HepG2 (cell line): ENCODE data around the gene ZNF365. TPM values are rescaled to one million over a fixed set of nuclear protein-coding genes. Genes with fewer than 3 reads are reported as not detected.

Experiments used
- ATAC-seq: fragments of 200-7000 bp; cut with Tn5 transposase; 3 replicates; pipeline ENCODE4 v1.9.1; 2020; ENCODE audit warnings: mild to moderate bottlenecking, moderate library complexity
- BruUV-seq: library from RNA; stranded (reverse); fragments of 400-500 nt; replicated peaks from 2 replicates; lab custom pipeline; 2021; lab: Mats Ljungman, UMichigan
- CTCF ChIA-PET: fragments of 300-600 bp; formaldehyde crosslinking; extraction: SDS; loops from one replicate; lab custom pipeline; 2021; ENCODE audit warnings: low total read pairs, inconsistent platforms, low intra/inter-chr PET ratio; lab: Yijun Ruan, JAX
- POLR2A ChIA-PET: fragments of 350-600 bp; sonication (Branson Sonifier 250); formaldehyde crosslinking; loops from one replicate; lab custom pipeline; 2020; ENCODE audit warnings: antibody characterized with exemption, inconsistent platforms; lab: Yijun Ruan, JAX
- DNase-seq: peaks from one replicate; pipeline ENCODE4 v3.0.0-alpha.2; 2015; ENCODE audit warnings: low spot score
- FAIRE-seq: peaks from 3 replicates; lab custom pipeline; 2011; peaks lifted over from hg19 to GRCh38; lab: Jason Lieb, UNC
- H2AFZ ChIP-seq: one replicate; pipeline ENCODE4 v1.6.1; 2011; ENCODE audit warnings: low read length, inconsistent platforms
- H3K27ac ChIP-seq: fragments of 300-600 bp; 3 replicates; pipeline ENCODE4 v1.8.0; 2011; ENCODE audit warnings: mixed run types, mild to moderate bottlenecking, mixed read lengths, low read length, inconsistent platforms; ENCODE audit not compliant: insufficient read depth; ENCODE audit errors: extremely low read length
- H3K27me3 ChIP-seq, 2 experiments: fragments of 200-600 bp in 1 of 2; 2 replicates in 1 of 2; 3 replicates in 1 of 2; pipeline versions ENCODE4 v1.6.0 to v1.8.0; 2011; ENCODE audit warnings: low read length in 2 of 2, mild to moderate bottlenecking in 2 of 2, moderate library complexity in 2 of 2, inconsistent platforms in 1 of 2; ENCODE audit not compliant: insufficient read depth in 2 of 2, control insufficient read depth in 1 of 2
- H3K36me3 ChIP-seq, 2 experiments: fragments of 200-600 bp in 1 of 2; replicated peaks in 1 of 2; 2 replicates in 1 of 2; 3 replicates in 1 of 2; pipeline versions ENCODE4 v1.5.1 to v1.8.0; 2011; ENCODE audit warnings: low read length in 2 of 2, inconsistent platforms in 1 of 2; ENCODE audit not compliant: insufficient read depth in 2 of 2, control insufficient read depth in 1 of 2
- H3K4me1 ChIP-seq: 2 replicates; pipeline ENCODE4 v1.5.1; 2012; ENCODE audit warnings: low read length, inconsistent platforms; ENCODE audit not compliant: insufficient read depth
- H3K4me2 ChIP-seq: 2 replicates; pipeline ENCODE4 v1.6.0; 2011; ENCODE audit warnings: low read depth, low read length, inconsistent platforms
- H3K4me3 ChIP-seq, 3 experiments: fragments of 200-600 bp in 1 of 3; sonication (generic), shearing (Covaris generic) in 1 of 3; replicated peaks in 1 of 3; 2 replicates each; pipeline ENCODE4 v1.5.1; 2011 to 2016; ENCODE audit warnings: low read length in 3 of 3, inconsistent platforms in 2 of 3, low read depth in 2 of 3, mild to moderate bottlenecking in 2 of 3, control low read depth in 1 of 3, mixed read lengths in 1 of 3; ENCODE audit not compliant: insufficient read depth in 1 of 3
- H3K79me2 ChIP-seq: one replicate; pipeline ENCODE4 v1.6.1; 2011; ENCODE audit warnings: low read length, inconsistent platforms; ENCODE audit not compliant: insufficient read depth
- H3K9ac ChIP-seq: 2 replicates; pipeline ENCODE4 v1.6.0; 2011; ENCODE audit warnings: mild to moderate bottlenecking, low read depth, low read length, inconsistent platforms; ENCODE audit not compliant: insufficient read depth
- H3K9me3 ChIP-seq: 2 replicates; pipeline ENCODE4 v1.5.1; 2012; ENCODE audit warnings: mild to moderate bottlenecking, low read length
- H4K20me1 ChIP-seq: 2 replicates; pipeline ENCODE4 v1.6.0; 2011; ENCODE audit warnings: inconsistent platforms, mild to moderate bottlenecking, low read length, moderate library complexity; ENCODE audit not compliant: insufficient read depth
- CREB3 ChIP-seq: sonication (generic); formaldehyde crosslinking; IDR thresholded peaks from 2 replicates; pipeline ENCODE4 v1.5.0; 2020; ENCODE audit warnings: missing genetic modification reagents
- EZH2 ChIP-seq: conservative IDR thresholded peaks from 2 replicates; pipeline ENCODE4 v1.6.1; 2012; ENCODE audit warnings: mild to moderate bottlenecking, low read depth, low read length, moderate library complexity
- RFX5 ChIP-seq: IDR thresholded peaks from 2 replicates; pipeline ENCODE4 v1.6.1; 2011; ENCODE audit warnings: low read depth, low read length, improper control_type of control experiment
- SRSF4 ChIP-seq: fragments of 200-400 bp; formaldehyde crosslinking; IDR thresholded peaks from one replicate; pipeline ENCODE4 v1.6.1; 2018; ENCODE audit warnings: mild to moderate bottlenecking, low read depth, low read length, moderate library complexity; ENCODE audit not compliant: poor library complexity, severe bottlenecking
- WGBS: methylation state at CpG from one replicate; pipeline ENCODE4 v1.1.6; 2017; ENCODE audit warnings: low lambda C conversion rate; 5-methylcytosine and 5-hydroxymethylcytosine counted together
- in situ Hi-C: cut with HindIII; loops from 2 replicates; pipeline ENCODE4 v1.10.0; 2017; ENCODE audit warnings: low pct_unique_long_range_greater_than_20kb; ENCODE audit not compliant: extremely low pct_ligation_motif_present
- intact Hi-C: fragments of 100-400 bp; cut with micrococcal nuclease; formaldehyde crosslinking; loops from one replicate; pipeline ENCODE4 v1.10.0; 2022; ENCODE audit not compliant: unreplicated experiment
- polyA plus RNA-seq, 8 experiments: library from polyadenylated mRNA; depleted of rRNA in 3 of 8; stranded (reverse) in 7 of 8; unstranded in 1 of 8; fragments of >200 nt; fragmentation: Illumina TruSeq in 4 of 8; extraction: Trizol in 4 of 8; gene quantifications; 2 replicates each; pipeline versions ENCODE4 v1.2.1 to v1.2.3, GENCODE V29; 2011 to 2016; ENCODE audit warnings: low read depth in 4 of 8, missing spikeins in 1 of 8, mixed read lengths in 1 of 8; ENCODE audit not compliant: insufficient read depth in 1 of 8
- total RNA-seq, 5 experiments: library from RNA; depleted of rRNA; stranded (reverse); fragments of >200 nt; fragmentation: Illumina TruSeq; extraction: Trizol; gene quantifications; 2 replicates each; pipeline ENCODE4 v1.2.3, GENCODE V29; 2016; ENCODE audit warnings: low read depth in 1 of 5

The ZNF365 gene
- total and polyA plus RNA-seq, 2 of the 13 experiments (the other 11 are each of a cell fraction or from before 2014, with no cell fraction given) = not detected

- H3K4me2 ChIP-seq = peak overlapping the region; percentile 61
- in situ Hi-C loops = no loop called here
- FAIRE-seq (no peak), DNase-seq (no peak), ATAC-seq (no peak)
- peak overlapping the region in 1 of 3 experiments; percentile 59; a peak in 1 of 6 replicates for H3K4me3 ChIP-seq
- ChIA-PET POLR2A (interaction anchor here (0.7 kb wide), 1 partner anchor 280 kb away, joined by 3 read pairs; no protein-coding TSS in a partner anchor), CTCF (no interaction called here)
- no peaks in the 10 kb centered on the region for H3K79me2 ChIP-seq
- H3K9me3 ChIP-seq = no peaks in the 10 kb centered on the region
- H3K4me1 ChIP-seq = no peaks in the 10 kb centered on the region
- no peaks in the 10 kb centered on the region for H3K36me3 ChIP-seq
- H4K20me1 ChIP-seq = no peaks in the 10 kb centered on the region
- no peak for TF ChIP-seq CREB3 (CRISPR knock-in tag)
- peak; percentile 86; the same call in 1 of the 2 replicates for TF ChIP-seq EZH2
- no peak overlapping the region for H3K9ac ChIP-seq
- no peak overlapping the region for H3K27ac ChIP-seq
- WGBS = 29% methylated on average over 8 of the region's 8 CpGs
- intact Hi-C loops = loop anchor here (5.0 kb wide), 1 partner anchor 106 kb away; the partner anchor contains the start of gene RTKN2
- no peak overlapping the region for H2AFZ ChIP-seq
- BruUV-seq = no TSS peak
- peaks cover 4 to 45% of the 10 kb centered on the region in 2 experiments; a peak in 4 of 5 replicates for H3K27me3 ChIP-seq
Measured at GRCh38 chr10:62373639-62373994, 552 bp upstream of the ZNF365 start.

- Histone ChIP-seq H3K79me2 (no peaks in the 10 kb centered on the region), H3K27ac (no peak overlapping the region), H3K9me3 (no peaks in the 10 kb centered on the region), H3K9ac (no peak overlapping the region), H3K4me1 (no peaks in the 10 kb centered on the region), H2AFZ (no peak overlapping the region), H3K4me2 (no peak overlapping the region), H4K20me1 (no peaks in the 10 kb centered on the region), H3K27me3 (peaks cover 4 to 45% of the 10 kb centered on the region in 2 experiments; a peak in 4 of 5 replicates)
- intact Hi-C loops = loop anchor here (5.0 kb wide), 1 partner anchor 108 kb away; the partner anchor contains the start of gene RTKN2
- BruUV-seq = no TSS peak
- FAIRE-seq (no peak), DNase-seq (no peak)
- POLR2A ChIA-PET = no interaction called here
- WGBS = 28% methylated on average over 12 of the region's 12 CpGs
- peak; percentile 95 for TF ChIP-seq RFX5
- TF ChIP-seq SRSF4 = no peak
- TF ChIP-seq, all 625 proteins: peak for 1
- H3K4me3 ChIP-seq = 0 out of 6 replicates have a peak overlapping the region, but pooled peaks of 1 of the 3 experiments have one; percentile 59
- CTCF ChIA-PET = no interaction called here
- ATAC-seq = no peak; the same call in 2 of the 3 replicates
- H3K36me3 ChIP-seq = no peaks in the 10 kb centered on the region
- in situ Hi-C loops = no loop called here
Measured at GRCh38 chr10:62374862-62375710, 917 bp downstream of the ZNF365 start.
